ENCODE results near the gene SYNE1. TPM values are rescaled to one million over a fixed set of nuclear protein-coding genes. Genes with fewer than 3 reads are reported as not detected.
"Not testable (repeated sequence)": the region's sequence is repeated elsewhere in the genome, so short reads cannot be mapped to it uniquely, and the experiment has no call there.

Gene SYNE1
- total RNA-seq, result 10 to 100 TPM; 21.5 to 24.4 TPM

- CTCF ChIA-PET, result no interaction called here
- POLR2A ChIA-PET, result no interaction called here
Measured at GRCh38 chr6:152637296-152638047, at the start of gene SYNE1. Gene SYNE1 (minus strand): TSS chr6:152637362. CDS start chr6:152628331, 9,031 bp downstream.

DNA sequence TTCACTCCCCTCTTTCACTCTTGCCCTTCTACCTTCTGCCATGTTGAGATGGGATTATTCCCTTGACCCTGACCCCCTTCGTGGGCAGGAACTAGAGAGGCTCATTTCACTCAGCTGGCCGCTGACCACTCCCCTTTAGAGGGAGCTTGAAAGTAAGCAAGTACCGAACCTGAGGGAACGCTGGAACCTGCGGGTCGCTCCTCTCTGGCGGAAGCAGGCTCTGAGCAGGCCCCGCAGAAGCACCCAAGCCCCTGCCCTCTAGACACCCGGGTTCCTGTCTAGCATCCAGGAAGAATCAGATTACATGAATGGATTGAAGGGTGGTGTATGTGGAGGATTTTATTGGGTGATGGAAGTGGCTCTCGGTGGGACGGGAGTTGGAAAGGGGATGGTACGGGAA lies 48.7 kb upstream of the SYNE1 start:
- CTCF ChIA-PET, result no interaction called here
- POLR2A ChIA-PET, result no interaction called here

DNA sequence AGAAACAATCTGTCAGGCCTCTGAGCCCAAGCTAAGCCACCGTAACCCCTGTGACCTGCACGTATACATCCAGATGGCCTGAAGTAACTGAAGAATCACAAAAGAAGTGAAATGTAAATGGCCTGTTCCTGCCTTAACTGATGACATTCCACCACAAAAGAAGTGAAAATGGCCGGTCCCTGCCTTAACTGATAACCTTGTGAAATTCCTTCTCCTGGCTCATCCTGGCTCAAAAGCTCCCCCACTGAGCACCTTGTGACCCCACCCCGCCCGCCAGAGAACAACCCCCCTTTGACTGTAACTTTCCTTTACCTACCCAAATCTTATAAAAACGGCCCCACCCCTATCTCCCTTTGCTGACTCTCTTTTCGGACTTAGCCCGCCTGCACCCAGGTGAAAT lies 45.8 kb upstream of the SYNE1 start:
- CTCF ChIA-PET, POLR2A ChIA-PET: not testable (repeated sequence)

DNA sequence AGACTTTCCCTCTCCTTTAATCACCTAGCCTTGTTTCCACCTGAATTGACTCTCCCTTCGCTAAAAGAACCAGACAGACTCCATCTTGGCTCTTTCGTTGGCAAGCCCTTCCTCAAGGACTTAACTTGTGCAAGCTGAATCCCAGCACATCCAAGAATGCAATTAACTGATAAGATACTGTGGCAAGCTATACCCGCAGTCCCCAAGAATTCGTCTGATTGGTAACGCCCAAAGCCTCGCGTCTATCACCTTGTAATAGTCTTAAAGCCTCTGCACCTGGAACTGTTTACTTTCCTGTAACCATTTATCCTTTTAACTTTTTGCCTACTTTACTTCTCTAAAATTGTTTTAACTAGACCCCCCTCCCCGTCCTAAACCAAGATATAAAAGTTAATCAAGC lies 45.0 kb upstream of the SYNE1 start:
- CTCF ChIA-PET, result no interaction called here
- POLR2A ChIA-PET, result no interaction called here

- ChIA-PET CTCF (no interaction called here), POLR2A (no interaction called here)
Measured at GRCh38 chr6:152680879-152681517, 43.8 kb upstream of the SYNE1 start.

- POLR2A ChIA-PET, result no interaction called here
- CTCF ChIA-PET, result no interaction called here
Measured at GRCh38 chr6:152680151-152680550, 43.0 kb upstream of the SYNE1 start.

GRCh38 chr6:152673236-152673635 lies 36.1 kb upstream of the SYNE1 start:
- POLR2A ChIA-PET, result no interaction called here

GRCh38 chr6:152671171-152671570 lies 34.0 kb upstream of the SYNE1 start:
- CTCF ChIA-PET, result no interaction called here
- POLR2A ChIA-PET, result no interaction called here

More at GRCh38 chr6:152673236-152673635, 36.1 kb upstream of the SYNE1 start:
- CTCF ChIA-PET, result no interaction called here

GRCh38 chr6:152669895-152670294 lies 32.7 kb upstream of the SYNE1 start:
- ChIA-PET POLR2A (no interaction called here), CTCF (interaction anchor here (1.3 kb wide), 1 partner anchor 27 kb away, joined by 3 read pairs; no protein-coding TSS in a partner anchor)

DNA sequence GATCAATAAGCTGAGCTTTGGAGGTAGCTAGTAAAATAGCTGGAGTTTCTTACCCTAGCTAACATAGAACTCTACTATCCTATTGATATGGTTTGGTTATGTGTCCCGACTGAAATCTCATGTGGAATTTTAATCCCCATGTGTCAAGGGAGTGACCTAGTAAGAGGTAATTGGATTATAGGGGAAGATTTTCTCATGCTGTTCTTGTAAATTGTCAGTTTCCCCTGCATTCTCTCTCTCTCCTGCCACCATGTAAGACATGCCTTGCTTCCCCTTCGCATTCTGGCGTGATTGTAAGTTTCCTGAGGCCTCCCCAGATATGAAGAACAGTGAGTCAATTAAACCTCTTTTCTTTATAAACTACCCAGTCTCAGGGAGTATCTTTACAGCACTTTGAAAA lies 24.6 kb upstream of the SYNE1 start:
- ChIA-PET POLR2A (no interaction called here), CTCF (no interaction called here)

DNA sequence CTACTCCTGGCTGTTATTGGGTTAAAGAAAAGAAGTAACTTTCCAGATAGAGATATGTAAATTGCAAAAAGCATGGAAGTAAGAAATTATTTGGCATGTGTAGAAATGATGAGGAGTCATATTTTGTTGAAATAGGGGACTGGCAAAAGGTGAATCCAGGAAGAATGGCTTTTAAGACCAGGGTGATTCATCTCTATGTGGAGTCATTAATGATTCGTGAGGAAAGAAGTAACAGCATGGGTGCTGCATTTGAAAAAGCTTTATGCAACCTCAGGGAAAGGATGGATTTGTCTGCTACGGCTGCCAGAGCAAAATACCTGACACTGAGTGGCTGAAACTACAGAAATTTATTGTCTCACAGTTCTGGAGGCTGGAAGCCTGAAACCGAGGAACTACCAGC lies 14.8 kb upstream of the SYNE1 start:
- POLR2A ChIA-PET, result no interaction called here
- CTCF ChIA-PET, result no interaction called here

GRCh38 chr6:152648105-152648504 lies 10.9 kb upstream of the SYNE1 start:
- ChIA-PET CTCF (no interaction called here), POLR2A (no interaction called here)

GRCh38 chr6:152646732-152647131 lies 9.6 kb upstream of the SYNE1 start:
- CTCF ChIA-PET, result not testable (repeated sequence)

GRCh38 chr6:152642578-152643375 lies 5.6 kb upstream of the SYNE1 start:
- CTCF ChIA-PET, result interaction anchor here (0.9 to 1.3 kb wide), 2 partner anchors 27 to 90 kb away, joined by 3 to 4 read pairs; no protein-coding TSS in a partner anchor
- POLR2A ChIA-PET, result no interaction called here

More at GRCh38 chr6:152646732-152647131, 9.6 kb upstream of the SYNE1 start:
- POLR2A ChIA-PET, result not testable (repeated sequence)

DNA sequence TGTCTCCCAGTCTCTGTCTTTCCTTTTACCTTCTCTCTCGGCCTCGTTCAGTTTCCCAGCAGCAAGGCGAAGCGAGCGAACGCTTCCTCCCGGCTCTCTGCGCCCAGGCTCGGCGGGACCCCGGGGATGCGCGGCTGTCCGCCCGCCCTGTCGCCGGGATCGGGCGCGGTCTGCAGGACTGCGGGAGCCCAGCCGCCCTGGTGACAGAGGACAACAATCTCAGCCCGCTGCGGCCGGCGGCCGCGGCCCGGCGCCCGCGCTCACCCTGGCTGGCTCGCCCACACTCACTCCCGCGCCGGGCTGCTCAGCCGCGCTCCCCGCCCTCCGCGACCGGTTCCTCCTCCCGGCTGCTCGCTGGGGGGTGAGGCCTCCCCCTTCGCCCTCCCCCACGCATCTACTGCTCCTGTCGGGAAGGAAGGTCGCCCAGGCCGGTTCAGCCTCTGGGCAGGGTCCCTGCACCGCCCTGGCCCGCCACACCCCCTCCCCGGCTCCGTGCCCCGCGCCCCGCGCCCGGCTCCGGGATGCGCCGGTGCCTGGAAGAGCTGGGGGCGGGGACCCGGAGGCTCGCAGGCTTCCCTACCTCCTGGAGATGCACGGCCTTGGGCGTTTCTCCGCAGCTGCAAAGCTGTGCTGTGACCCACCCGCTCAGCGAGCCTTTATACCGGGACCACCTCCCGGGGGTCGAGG lies 410 bp downstream of the SYNE1 start:
- POLR2A ChIA-PET, result no interaction called here
- CTCF ChIA-PET, result no interaction called here

- CTCF ChIA-PET, result no interaction called here
- POLR2A ChIA-PET, result no interaction called here
Measured at GRCh38 chr6:152636021-152636608, 1.0 kb downstream of the SYNE1 start.

GRCh38 chr6:152634773-152635172 lies 2.4 kb downstream of the SYNE1 start:
- ChIA-PET POLR2A (no interaction called here), CTCF (no interaction called here)

- ChIA-PET CTCF (no interaction called here), POLR2A (interaction anchor here (0.6 kb wide), 1 partner anchor 27 kb away, joined by 3 read pairs; no protein-coding TSS in a partner anchor)
Measured at GRCh38 chr6:152632121-152632782, 4.9 kb downstream of the SYNE1 start.

DNA sequence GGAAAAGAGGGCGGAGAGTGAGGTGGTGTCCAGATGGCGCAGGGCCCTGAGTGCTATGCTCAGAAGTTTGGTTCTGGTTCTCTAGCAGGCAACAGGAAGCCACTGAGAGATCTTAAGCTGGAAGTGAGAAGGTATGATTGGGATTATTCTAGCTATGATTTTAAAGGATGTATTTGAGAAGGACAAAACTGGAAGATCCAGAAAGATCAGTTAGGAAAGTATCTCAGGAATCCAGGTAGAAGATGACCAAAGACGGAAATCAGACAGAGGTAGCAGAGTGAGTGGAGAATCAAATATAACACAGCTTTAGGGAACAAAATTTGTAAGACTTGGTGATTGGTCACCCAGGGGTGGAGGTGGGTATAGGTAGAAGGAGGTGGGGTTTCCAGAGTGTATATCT lies 5.8 kb downstream of the SYNE1 start:
- POLR2A ChIA-PET, result no interaction called here
- CTCF ChIA-PET, result interaction anchor here (0.6 to 1.2 kb wide), 2 partner anchors 79 to 217 kb away, joined by 3 read pairs; no protein-coding TSS in a partner anchor
